Activated CD8-positive, alpha-beta memory T cell treated with anti-CD3 and anti-CD28 coated beads for 24 hours (primary cell): ENCODE measurements around the gene CLDN5.

Source experiments
- DNase-seq: peaks from one replicate; pipeline ENCODE4 v3.0.0-alpha.2; 2020

Gene CLDN5

DNA sequence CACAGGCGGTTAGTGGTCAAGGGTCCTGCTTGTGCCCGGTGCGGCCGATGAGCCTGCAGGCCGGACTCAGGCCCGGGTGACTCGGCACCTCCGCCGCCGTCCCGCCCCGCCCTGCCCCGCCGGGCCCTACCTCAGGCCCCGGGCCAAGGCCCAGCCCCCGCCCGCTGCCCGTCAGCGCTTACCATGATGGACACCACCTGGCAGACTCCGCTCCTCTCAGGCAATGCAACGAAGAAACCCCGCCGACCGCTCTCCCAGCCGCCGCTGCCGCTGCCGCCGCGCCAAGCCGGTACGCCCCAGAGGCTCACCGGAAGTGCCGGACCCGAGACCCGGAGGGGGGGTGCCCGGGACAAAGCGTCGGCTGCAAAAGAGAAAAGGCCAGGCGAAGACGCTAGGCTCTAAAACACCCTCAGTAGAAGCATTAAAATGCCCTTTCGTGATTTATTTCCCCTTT, 45.3 kb downstream of the CLDN5 start, which contains the start of gene UFD1:
Gene UFD1 (minus strand): TSS at position 293 of the 454 bp plus-strand sequence. CDS start 108 bp downstream, at position 185.
- DNase-seq: peak; percentile 91

- DNase-seq: peak; percentile 66
Observed at GRCh38 chr22:19478045-19478900, 45.9 kb downstream of the CLDN5 start.

GRCh38 chr22:19477321-19478044, 46.7 kb downstream of the CLDN5 start:
- DNase-seq: peak; percentile 41

DNA sequence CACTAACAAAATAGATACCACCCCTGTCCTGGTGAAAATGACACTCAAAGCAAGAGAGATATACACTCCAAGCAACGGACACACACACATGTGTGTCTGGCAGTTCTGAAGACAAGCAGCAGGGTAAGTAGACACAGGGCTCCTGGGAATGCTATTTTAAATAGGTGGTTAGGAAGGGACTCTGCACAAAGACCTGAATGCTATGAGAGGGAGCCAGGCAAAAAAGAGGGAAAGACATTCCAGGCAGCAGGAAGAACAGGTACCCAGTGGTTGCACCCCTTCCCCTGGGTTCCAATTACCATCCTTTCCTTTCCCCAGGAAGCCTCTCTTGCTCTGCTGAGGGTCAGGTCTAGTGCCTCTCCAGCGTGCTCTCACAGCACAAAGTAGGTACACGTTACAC, 48.2 kb downstream of the CLDN5 start:
- no peak for DNase-seq

- DNase-seq: no peak
Observed at GRCh38 chr22:19473578-19473977, 50.6 kb downstream of the CLDN5 start.
